GM23338 (cell line): ENCODE data around the gene ELFN2. TPM values are rescaled to one million over a fixed set of nuclear protein-coding genes. Genes with fewer than 3 reads are reported as not detected.

Experiments
- ATAC-seq: fragments of 200-7000 bp; cut with Tn5 transposase; 3 replicates; pipeline ENCODE4 v1.9.1; 2020
- DNase-seq: peaks from one replicate; pipeline ENCODE4 v3.0.0-alpha.2; 2015; ENCODE audit warnings: low spot score
- H2AFZ ChIP-seq: fragments of 200-600 bp; sonication (generic); 2 replicates; pipeline ENCODE4 v1.8.0; 2016; ENCODE audit warnings: antibody characterized with exemption, mild to moderate bottlenecking, moderate library complexity
- H3F3A ChIP-seq: fragments of 200-600 bp; sonication (generic); replicated peaks from 2 replicates; pipeline ENCODE4 v1.8.0; 2017; ENCODE audit warnings: antibody characterized with exemption, mixed run types, low read depth
- H3K27ac ChIP-seq: fragments of 200-600 bp; sonication (generic); 2 replicates; pipeline ENCODE4 v1.6.1; 2016; ENCODE audit warnings: low read depth
- H3K27me3 ChIP-seq: fragments of 200-600 bp; sonication (generic); 2 replicates; pipeline ENCODE4 v1.8.0; 2016; ENCODE audit warnings: mild to moderate bottlenecking, mixed run types, moderate library complexity; ENCODE audit not compliant: insufficient read depth
- H3K36me3 ChIP-seq: fragments of 200-600 bp; sonication (generic); 2 replicates; pipeline ENCODE4 v1.8.0; 2016; ENCODE audit warnings: mild to moderate bottlenecking; ENCODE audit not compliant: insufficient read depth
- H3K4me1 ChIP-seq: fragments of 200-600 bp; sonication (generic); 2 replicates; pipeline ENCODE4 v1.8.0; 2016; ENCODE audit warnings: mild to moderate bottlenecking, moderate library complexity; ENCODE audit not compliant: insufficient read depth
- H3K4me2 ChIP-seq: fragments of 200-600 bp; sonication (generic); 2 replicates; pipeline ENCODE4 v1.7.1; 2017; ENCODE audit warnings: mixed run types
- H3K4me3 ChIP-seq: fragments of 200-600 bp; sonication (generic); 2 replicates; pipeline ENCODE4 v1.6.1; 2016; ENCODE audit warnings: mixed run types
- H3K79me2 ChIP-seq: fragments of 200-600 bp; sonication (generic); replicated peaks from 2 replicates; pipeline ENCODE4 v1.8.0; 2017; ENCODE audit warnings: mild to moderate bottlenecking; ENCODE audit not compliant: insufficient read depth
- H3K9me2 ChIP-seq: fragments of 200-600 bp; sonication (generic); 2 replicates; pipeline ENCODE4 v1.8.0; 2017; ENCODE audit not compliant: insufficient read depth
- H4K20me1 ChIP-seq: fragments of 200-600 bp; sonication (generic); replicated peaks from 2 replicates; pipeline ENCODE4 v1.8.0; 2017; ENCODE audit warnings: mild to moderate bottlenecking; ENCODE audit not compliant: insufficient read depth
- H3K27ac Mint-ChIP-seq: 2 replicates; pipeline ENCODE4 v1.8.0; 2020; ENCODE audit warnings: inconsistent platforms, mild to moderate bottlenecking, moderate library complexity, mixed read lengths
- H3K27me3 Mint-ChIP-seq: 3 replicates; pipeline ENCODE4 v1.8.0; 2022; ENCODE audit warnings: low read depth, mild to moderate bottlenecking, moderate library complexity, mixed read lengths, inconsistent platforms; ENCODE audit not compliant: insufficient read depth, poor library complexity
- H3K36me3 Mint-ChIP-seq: 3 replicates; pipeline ENCODE4 v1.8.0; 2021; ENCODE audit warnings: low read depth, mild to moderate bottlenecking, inconsistent platforms, moderate library complexity, mixed read lengths
- H3K4me1 Mint-ChIP-seq: 3 replicates; pipeline ENCODE4 v1.8.0; 2020; ENCODE audit warnings: mild to moderate bottlenecking, inconsistent platforms, mixed read lengths
- H3K4me3 Mint-ChIP-seq: 3 replicates; pipeline ENCODE4 v1.8.0; 2021; ENCODE audit warnings: moderate library complexity, mild to moderate bottlenecking, inconsistent platforms, mixed read lengths
- H3K9me3 Mint-ChIP-seq: 3 replicates; pipeline ENCODE4 v1.8.0; 2020; ENCODE audit warnings: moderate library complexity, mild to moderate bottlenecking, inconsistent platforms, mixed read lengths
- CREB1 ChIP-seq: fragments of 250-450 bp; sonication (Bioruptor Pico); IDR thresholded peaks from 2 replicates; pipeline ENCODE4 v1.5.0; 2020; ENCODE audit warnings: low read depth, mild to moderate bottlenecking, moderate library complexity
- EZH2 ChIP-seq: fragments of 200-600 bp; sonication (generic); IDR thresholded peaks from one replicate; pipeline ENCODE4 v1.8.0; 2017; ENCODE audit warnings: antibody characterized with exemption, mild to moderate bottlenecking, low read depth; ENCODE audit not compliant: unreplicated experiment
- EZH2phosphoT487 ChIP-seq: fragments of 200-600 bp; sonication (generic); IDR thresholded peaks from one replicate; pipeline ENCODE4 v1.8.1; 2018; ENCODE audit warnings: antibody characterized with exemption; ENCODE audit not compliant: unreplicated experiment
- JUNB ChIP-seq: IDR thresholded peaks from one replicate; pipeline ENCODE4 v1.6.1; 2016; ENCODE audit warnings: antibody characterized with exemption; ENCODE audit not compliant: unreplicated experiment
- NANOG ChIP-seq: IDR thresholded peaks from 2 replicates; pipeline ENCODE4 v1.6.1; 2016; ENCODE audit warnings: antibody characterized with exemption, borderline replicate concordance
- POLR2AphosphoS5 ChIP-seq: IDR thresholded peaks from 2 replicates; pipeline ENCODE4 v1.6.1; 2016; ENCODE audit warnings: antibody characterized with exemption, low read depth
- STAT1 ChIP-seq: IDR thresholded peaks from one replicate; pipeline ENCODE4 v1.6.1; 2016; ENCODE audit warnings: antibody characterized with exemption; ENCODE audit not compliant: unreplicated experiment
- ZNF114 ChIP-seq: fragments of 250-450 bp; sonication (Bioruptor Pico); IDR thresholded peaks from 2 replicates; pipeline ENCODE4 v1.5.0; 2020; ENCODE audit warnings: mild to moderate bottlenecking, moderate library complexity
- ZNF331 ChIP-seq: fragments of 250-450 bp; sonication (Bioruptor Pico); IDR thresholded peaks from 2 replicates; pipeline ENCODE4 v1.5.0; 2020; ENCODE audit warnings: low read depth, mild to moderate bottlenecking, moderate library complexity
- ZNF462 ChIP-seq: fragments of 250-450 bp; sonication (Bioruptor Pico); IDR thresholded peaks from 2 replicates; pipeline ENCODE4 v1.5.0; 2020; ENCODE audit warnings: mild to moderate bottlenecking, moderate library complexity
- polyA plus RNA-seq: library from polyadenylated mRNA; unstranded; fragments of >200 nt; fragmentation: Nextera tagmentation; extraction: Ambion mirVana; gene quantifications from 2 replicates; pipeline ENCODE4 v1.2.1, GENCODE V29; 2016
- total RNA-seq: library from RNA; depleted of rRNA; stranded (reverse); fragments of >200 nt; shearing (Covaris generic); gene quantifications from 2 replicates; pipeline ENCODE4 v1.2.3, GENCODE V29; 2014
- TF ChIP-seq, protein P1 (sequence below): IDR thresholded peaks from one replicate; pipeline ENCODE4 v1.6.1; 2018; ENCODE audit warnings: antibody characterized with exemption; ENCODE audit not compliant: unreplicated experiment
- TF ChIP-seq, protein P2 (sequence below): IDR thresholded peaks from 2 replicates; pipeline ENCODE4 v1.6.1; 2016; ENCODE audit warnings: antibody characterized with exemption
- TF ChIP-seq, protein P3 (sequence below), 2 experiments: fragments of 200-600 bp in 1 of 2; sonication (generic) in 1 of 2; conservative IDR thresholded peaks; 2 replicates each; pipeline versions ENCODE4 v1.5.1 to v1.6.1; 2016 to 2017; ENCODE audit warnings: antibody characterized with exemption in 2 of 2, low read depth in 2 of 2, mild to moderate bottlenecking in 2 of 2, moderate library complexity in 1 of 2

Gene ELFN2
- total and polyA plus RNA-seq, 2 experiments from 2014 or later = 0.18 to 0.35 TPM

DNA sequence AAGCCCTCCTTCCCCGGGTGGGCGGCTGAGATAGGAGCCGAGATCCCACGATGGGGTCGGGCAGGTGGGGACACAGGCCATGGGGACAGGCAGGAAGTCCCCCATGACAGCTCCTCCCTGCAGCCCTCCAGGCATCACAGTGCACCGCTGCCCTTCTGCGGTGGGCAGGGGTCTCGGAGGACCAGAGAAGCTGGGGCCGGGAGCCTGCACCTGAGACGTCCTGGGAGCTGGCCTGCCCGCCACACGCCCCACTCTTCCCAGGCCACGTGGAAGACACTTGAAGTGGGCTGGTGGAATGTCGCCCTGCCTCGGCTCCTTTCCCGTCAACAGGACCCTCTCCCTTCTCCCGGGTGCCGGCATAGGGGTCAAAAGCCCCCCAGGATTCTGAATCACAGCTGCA, 55.4 kb downstream of the ELFN2 start:
- Histone ChIP-seq H3K4me2 (no peak overlapping the region), H3K27me3 (no peaks in the 10 kb centered on the region), H3K4me1 (no peaks in the 10 kb centered on the region), H3K79me2 (no peaks in the 10 kb centered on the region), H3F3A (no peaks in the 10 kb centered on the region), H3K36me3 (no peaks in the 10 kb centered on the region), H3K4me3 (no peak overlapping the region), H3K9me2 (no peaks in the 10 kb centered on the region), H4K20me1 (no peaks in the 10 kb centered on the region), H2AFZ (no peak overlapping the region), H3K27ac (no peak overlapping the region)
- Mint-ChIP-seq H3K4me1 (peaks cover 18% of the 10 kb centered on the region), H3K36me3 (no peaks in the 10 kb centered on the region), H3K27me3 (peaks cover 6% of the 10 kb centered on the region), H3K4me3 (no peak overlapping the region), H3K9me3 (no peaks in the 10 kb centered on the region), H3K27ac (no peak overlapping the region)
- DNase-seq (no peak), ATAC-seq (no peak)
- TF ChIP-seq EZH2 = no peak
- TF ChIP-seq CREB1 (CRISPR knock-in tag) = no peak
- TF ChIP-seq JUNB = no peak
- no peak for TF ChIP-seq POLR2AphosphoS5
- TF ChIP-seq ZNF114 (CRISPR knock-in tag) = no peak
- TF ChIP-seq ZNF462 (CRISPR knock-in tag) = no peak
- TF ChIP-seq, protein P1, sequence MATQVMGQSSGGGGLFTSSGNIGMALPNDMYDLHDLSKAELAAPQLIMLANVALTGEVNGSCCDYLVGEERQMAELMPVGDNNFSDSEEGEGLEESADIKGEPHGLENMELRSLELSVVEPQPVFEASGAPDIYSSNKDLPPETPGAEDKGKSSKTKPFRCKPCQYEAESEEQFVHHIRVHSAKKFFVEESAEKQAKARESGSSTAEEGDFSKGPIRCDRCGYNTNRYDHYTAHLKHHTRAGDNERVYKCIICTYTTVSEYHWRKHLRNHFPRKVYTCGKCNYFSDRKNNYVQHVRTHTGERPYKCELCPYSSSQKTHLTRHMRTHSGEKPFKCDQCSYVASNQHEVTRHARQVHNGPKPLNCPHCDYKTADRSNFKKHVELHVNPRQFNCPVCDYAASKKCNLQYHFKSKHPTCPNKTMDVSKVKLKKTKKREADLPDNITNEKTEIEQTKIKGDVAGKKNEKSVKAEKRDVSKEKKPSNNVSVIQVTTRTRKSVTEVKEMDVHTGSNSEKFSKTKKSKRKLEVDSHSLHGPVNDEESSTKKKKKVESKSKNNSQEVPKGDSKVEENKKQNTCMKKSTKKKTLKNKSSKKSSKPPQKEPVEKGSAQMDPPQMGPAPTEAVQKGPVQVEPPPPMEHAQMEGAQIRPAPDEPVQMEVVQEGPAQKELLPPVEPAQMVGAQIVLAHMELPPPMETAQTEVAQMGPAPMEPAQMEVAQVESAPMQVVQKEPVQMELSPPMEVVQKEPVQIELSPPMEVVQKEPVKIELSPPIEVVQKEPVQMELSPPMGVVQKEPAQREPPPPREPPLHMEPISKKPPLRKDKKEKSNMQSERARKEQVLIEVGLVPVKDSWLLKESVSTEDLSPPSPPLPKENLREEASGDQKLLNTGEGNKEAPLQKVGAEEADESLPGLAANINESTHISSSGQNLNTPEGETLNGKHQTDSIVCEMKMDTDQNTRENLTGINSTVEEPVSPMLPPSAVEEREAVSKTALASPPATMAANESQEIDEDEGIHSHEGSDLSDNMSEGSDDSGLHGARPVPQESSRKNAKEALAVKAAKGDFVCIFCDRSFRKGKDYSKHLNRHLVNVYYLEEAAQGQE = no peak
- no peak for TF ChIP-seq ZNF331 (CRISPR knock-in tag)
- no peak for TF ChIP-seq EZH2phosphoT487
- TF ChIP-seq, protein P2, sequence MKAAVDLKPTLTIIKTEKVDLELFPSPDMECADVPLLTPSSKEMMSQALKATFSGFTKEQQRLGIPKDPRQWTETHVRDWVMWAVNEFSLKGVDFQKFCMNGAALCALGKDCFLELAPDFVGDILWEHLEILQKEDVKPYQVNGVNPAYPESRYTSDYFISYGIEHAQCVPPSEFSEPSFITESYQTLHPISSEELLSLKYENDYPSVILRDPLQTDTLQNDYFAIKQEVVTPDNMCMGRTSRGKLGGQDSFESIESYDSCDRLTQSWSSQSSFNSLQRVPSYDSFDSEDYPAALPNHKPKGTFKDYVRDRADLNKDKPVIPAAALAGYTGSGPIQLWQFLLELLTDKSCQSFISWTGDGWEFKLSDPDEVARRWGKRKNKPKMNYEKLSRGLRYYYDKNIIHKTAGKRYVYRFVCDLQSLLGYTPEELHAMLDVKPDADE = no peak
- no peak for TF ChIP-seq NANOG
- TF ChIP-seq, protein P3, sequence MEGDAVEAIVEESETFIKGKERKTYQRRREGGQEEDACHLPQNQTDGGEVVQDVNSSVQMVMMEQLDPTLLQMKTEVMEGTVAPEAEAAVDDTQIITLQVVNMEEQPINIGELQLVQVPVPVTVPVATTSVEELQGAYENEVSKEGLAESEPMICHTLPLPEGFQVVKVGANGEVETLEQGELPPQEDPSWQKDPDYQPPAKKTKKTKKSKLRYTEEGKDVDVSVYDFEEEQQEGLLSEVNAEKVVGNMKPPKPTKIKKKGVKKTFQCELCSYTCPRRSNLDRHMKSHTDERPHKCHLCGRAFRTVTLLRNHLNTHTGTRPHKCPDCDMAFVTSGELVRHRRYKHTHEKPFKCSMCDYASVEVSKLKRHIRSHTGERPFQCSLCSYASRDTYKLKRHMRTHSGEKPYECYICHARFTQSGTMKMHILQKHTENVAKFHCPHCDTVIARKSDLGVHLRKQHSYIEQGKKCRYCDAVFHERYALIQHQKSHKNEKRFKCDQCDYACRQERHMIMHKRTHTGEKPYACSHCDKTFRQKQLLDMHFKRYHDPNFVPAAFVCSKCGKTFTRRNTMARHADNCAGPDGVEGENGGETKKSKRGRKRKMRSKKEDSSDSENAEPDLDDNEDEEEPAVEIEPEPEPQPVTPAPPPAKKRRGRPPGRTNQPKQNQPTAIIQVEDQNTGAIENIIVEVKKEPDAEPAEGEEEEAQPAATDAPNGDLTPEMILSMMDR (conservative IDR thresholded peaks at IDR 0.05; ENCODE audit: low read depth in 2 of 2) = no peak
- no peak for TF ChIP-seq STAT1
